GM18508 (cell line): ENCODE data around the gene ARTN.

ENCODE experiments used
- ATAC-seq: cut with Tn5 transposase; IDR thresholded peaks from one replicate; pipeline ENCODE4 v1.9.1; 2021; ENCODE audit warnings: moderate number of reproducible peaks; ENCODE audit not compliant: insufficient read depth, unreplicated experiment

Gene ARTN, protein sequence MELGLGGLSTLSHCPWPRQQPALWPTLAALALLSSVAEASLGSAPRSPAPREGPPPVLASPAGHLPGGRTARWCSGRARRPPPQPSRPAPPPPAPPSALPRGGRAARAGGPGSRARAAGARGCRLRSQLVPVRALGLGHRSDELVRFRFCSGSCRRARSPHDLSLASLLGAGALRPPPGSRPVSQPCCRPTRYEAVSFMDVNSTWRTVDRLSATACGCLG

DNA sequence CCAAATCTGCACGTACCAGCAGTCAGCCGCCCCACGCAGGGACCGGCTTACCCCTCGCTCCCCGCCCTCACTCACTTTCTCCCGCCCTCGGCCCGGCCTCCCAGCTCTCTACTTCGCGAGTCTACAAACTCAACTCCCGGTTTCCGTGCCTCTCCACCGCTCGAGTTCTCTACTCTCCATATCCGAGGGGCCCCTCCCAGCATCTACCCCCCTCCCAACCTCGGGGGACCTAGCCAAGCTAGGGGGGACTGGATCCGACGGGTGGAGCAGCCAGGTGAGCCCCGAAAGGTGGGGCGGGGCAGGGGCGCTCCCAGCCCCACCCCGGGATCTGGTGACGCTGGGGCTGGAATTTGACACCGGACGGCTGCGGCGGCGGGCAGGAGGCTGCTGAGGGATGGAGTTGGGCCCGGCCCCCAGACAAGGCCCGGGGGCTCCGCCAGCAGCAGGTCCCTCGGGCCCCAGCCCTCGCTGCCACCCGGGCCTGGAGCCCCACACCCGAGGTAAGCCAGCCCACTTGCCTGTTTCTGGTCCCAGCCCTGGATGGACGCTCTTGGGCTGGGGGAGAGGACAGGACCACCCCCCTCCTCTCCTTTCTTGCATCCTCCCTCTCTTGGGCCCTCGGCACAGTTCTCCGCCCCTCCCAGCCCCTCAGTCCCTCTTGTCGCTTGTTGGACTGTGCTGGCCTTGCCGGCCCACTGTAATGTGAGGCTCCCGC, at the start of gene ARTN:
Gene ARTN, plus strand, starts transcription at position 416 of the 715 bp plus-strand sequence. CDS start 1,856 bp downstream, outside the sequence.
- ATAC-seq, result no peak

DNA sequence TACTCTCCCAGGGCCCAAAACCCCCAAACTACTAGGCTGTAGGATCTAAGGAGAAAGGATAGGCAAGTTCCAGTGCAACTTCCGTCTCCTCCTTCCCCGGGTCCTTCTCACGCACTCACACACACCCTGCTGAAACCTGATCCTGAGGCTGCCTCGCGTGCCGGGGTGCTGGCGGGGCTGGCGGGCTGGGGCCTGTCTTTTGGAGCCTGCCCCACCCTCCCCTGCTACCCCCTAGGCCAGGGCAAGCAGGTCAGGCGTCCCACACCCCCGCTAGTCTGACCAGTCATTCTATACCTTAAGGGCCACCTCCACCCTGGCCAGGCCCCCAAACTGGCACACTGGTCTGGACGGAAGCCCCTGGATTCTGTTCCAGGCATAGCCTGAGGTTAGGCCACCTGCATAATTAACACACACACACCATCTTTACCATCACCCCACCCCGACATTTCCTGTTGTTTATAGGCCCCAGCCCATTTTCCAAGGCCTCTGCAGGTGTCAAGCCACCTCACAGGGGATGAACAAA, 48.3 kb upstream of the ARTN start:
- no peak for ATAC-seq

DNA sequence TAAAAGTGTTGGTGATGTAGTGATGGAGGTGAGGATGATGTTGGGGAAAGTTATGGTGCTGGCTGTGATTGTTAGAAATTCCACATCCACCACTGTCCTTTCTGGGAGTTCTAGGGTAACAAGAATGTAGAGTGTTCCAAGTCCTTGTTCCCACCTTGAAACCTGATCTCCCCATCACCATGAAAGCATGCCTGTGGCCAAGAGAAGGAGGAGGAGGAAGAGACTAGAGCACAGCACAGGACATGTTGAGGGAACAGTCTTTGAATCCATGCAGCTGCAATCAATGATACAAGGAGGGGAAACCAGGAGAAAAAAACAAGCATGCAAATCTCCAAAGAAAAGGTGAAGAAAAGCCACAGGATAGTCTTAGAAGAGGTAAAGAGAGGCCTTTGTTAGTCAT, 45.9 kb upstream of the ARTN start:
- no peak for ATAC-seq

DNA sequence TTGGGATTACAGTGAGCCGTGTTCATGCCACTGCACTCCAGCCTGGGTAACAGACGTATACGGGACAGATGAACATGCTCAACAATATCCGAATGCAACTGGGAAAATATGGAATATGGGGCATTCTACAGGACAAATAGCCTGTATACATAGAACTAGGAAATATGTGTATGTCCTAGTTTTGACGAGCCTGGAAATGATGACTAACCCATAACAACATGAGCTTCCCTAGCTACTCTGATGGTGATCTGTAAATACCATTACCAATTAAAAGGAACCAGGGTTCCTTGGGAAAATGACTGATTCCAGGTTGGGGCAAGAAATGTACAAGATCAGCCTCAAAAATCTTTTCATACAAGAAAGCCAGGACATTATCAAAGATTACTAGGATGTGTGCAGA, 42.8 kb upstream of the ARTN start:
- ATAC-seq, result no peak

DNA sequence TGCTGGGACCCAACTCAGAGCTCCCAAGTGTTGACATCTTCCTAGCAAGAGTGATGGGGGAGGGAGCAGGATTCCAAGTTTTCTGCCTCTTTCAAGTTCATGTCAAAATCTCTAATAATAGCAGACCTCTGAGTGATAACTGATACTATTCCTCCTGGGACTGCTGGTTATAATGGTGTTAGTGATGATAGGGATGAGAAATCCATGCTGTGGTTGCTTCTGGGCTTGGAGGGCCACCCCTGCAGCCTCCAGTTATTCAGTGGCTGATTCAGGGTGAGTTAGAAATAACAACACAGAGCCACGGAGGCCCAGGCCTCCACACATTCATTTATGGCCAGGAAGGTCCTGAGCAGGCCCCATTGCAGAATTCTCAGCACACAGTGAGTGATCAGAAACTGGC, 40.6 kb upstream of the ARTN start:
- no peak for ATAC-seq

DNA sequence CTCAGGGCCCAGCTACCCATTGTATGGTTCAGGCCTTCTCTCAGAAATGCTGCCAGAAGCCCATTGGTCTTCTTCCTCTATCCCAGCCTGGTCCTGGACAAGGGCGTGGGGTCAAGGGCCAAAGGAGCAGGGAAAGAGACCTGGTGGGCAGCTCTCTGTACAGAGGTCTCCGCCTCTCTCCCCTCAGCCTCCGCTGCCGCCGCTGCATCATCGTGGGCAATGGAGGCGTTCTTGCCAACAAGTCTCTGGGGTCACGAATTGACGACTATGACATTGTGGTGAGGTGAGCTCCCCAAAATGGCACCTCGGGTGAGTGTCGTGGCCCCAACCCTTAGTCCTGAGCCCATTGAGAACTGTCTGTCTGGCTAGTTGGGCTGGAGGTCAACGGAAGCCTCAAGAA, 34.6 kb upstream of the ARTN start:
- no peak for ATAC-seq

DNA sequence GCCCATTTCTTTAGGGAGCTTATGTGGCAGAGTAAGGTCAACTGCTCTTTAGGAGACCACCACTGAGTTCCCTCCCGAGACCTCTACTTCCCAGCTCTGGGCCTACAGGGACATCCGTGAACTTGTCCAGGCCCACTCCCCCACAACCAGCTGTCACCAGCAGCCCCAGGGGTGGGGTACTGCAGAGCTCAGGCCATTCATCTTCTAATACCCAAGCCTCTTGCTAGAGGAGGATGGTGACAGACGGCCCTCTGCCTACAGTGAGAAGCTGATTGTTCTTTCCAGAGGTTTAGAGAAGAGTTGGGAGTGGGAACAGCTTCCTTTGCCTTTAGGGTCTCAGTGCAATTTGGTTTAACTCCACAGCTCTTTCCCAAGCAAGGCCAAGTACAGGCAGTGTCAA, 33.2 kb upstream of the ARTN start:
- no peak for ATAC-seq

DNA sequence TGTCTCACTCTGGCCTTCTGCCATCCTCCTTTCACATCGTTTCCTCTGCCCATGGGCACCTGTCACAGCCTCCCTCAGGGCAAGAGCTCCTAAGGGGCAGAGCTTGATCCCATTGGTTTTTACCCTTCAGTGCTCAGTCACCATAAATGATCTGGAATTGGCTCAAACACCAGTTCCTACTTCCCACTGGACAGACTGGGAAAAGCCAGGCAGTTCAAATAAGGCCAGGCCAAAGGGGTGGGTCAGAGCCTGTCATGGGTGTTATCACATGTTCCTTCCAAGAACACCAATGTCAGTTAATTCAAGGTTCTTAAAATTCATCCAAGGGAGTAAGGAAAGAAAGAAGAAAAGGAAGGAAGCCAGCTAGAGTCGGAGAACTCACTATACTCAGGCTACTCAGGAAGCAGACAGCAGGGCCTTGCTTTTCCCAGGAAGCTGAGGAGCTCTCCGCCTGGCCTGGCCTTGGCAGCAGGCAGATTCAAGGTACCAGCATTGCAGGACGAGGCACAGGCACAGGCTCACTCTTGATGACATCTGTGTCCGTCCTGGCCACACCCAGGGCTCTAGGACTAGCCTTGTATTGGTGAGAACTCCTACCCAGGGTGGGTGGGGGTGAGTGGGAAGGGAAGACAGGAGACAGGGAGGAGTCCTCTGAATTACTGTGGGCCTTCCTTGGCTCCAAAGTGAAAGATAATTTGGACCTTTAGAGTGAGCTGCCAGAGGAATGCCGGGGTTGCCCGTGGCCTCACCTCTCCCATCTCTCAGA, 32.2 kb upstream of the ARTN start:
- no peak for ATAC-seq

DNA sequence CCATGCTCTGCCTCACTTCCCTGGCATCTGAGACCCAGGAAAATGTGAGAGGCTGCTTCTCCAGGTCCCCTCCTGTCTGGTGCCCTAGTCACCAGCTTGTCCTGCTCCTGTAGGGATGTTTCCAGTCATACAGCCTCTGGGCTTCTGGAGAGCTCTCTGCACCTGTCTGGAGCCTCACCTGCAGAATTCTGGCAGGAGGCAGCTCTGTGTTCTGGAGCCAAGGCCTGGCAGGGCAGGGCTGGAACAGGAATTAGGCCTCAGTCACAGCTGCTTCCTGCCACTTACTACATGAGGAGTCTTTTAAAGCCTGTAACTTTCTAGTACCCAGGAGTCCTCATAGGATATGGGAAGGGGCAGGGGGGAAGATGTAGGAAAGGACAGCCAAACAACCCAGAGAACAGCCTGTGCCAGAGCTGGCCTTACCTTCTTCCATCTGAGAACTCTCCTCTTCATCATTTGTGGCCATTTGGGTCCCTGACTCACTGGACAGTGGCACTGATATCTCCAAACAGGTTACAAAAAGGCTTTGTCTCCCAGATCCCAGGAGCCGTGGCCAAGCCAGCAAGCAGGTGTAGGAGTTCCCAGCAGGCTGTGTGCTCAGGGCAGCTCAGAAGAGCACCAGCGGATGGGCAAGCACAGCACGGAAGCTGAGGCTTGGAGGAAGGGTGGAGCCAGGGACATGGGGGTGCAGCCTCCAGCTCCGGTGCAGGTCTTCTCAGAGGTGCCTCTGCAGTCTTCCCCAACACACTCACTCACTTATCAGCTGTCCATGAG, 31.4 kb upstream of the ARTN start:
- ATAC-seq, result no peak

DNA sequence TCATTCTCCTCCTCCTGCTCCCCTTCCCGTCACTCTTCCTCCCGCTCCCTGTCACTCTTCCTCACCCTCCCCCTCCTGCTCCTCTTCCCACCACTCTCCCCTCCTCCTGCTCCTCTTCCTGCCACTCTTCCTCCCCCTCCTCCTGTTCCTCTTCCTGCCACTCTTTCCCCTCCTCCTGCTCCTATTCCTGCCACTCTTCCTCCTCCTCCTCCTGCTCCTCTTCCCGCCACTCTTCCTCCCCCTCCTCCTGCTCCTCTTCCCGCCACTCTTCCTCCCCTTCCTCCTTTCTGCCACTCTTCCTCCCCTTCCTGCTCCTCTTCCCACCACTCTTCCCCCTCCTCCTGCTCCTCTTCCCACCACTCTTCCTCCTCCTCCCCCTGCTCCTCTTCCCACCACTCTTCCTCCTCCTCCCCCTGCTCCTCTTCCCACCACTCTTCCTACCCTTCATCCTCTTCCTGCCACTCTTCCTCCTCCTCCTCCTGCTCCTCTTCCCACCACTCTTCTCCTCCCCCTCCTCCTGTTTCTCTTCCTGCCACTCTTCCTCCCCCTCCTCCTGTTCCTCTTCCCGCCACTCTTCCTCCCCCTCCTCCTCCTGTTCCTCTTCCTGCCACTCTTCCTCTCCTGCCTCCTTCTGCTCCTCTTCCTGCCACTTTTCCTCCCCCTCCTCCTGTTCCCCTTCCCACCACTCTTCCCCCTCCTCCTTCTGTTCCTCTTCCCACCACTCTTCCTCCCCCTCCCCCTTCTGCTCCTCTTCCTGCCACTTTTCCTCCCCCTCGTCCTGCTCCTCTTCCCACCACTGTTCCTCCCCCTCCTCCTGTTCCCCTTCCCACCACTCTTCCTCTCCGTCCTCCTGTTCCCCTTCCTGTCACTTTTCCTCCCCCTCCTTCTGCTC, 28.7 kb upstream of the ARTN start:
- ATAC-seq, result no peak

DNA sequence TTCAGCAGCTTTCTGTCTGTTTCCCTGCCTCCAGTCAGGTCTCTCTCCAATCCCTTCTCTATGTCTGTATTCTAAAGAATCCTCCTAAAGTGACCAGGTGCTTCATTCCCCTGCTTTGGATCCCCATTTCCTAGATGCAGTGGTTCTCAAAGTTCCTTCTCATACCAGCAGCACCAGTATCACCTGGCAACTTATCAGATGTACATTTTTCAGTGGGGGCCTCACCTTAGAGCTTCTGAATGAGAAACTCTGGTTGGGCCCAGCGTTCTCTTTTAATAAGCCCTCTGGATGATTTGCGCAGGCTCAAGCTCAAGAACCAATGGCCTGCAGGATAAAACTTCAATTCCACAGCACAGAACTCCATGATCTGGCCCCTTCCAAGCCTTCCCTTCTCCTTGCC, 25.4 kb upstream of the ARTN start:
- no peak for ATAC-seq

DNA sequence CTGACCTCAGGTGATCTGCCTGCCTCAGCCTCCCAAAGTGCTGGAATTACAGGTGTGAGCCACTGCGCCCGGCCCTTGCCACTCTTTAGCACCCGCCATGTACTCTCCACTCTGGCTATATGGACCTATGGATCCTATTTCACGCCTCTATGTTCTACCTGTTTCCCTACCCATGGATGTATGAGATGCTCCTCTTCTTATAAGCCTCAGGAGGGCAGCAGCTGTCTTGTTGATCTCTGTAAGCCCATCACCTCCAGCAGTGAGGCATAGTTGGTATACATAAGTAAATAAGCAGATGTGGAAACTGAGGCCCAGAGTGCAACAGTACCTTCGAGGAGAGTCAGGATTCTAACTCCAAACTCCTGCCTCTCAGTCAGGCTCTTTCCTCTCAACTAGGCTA, 24.7 kb upstream of the ARTN start:
- no peak for ATAC-seq

DNA sequence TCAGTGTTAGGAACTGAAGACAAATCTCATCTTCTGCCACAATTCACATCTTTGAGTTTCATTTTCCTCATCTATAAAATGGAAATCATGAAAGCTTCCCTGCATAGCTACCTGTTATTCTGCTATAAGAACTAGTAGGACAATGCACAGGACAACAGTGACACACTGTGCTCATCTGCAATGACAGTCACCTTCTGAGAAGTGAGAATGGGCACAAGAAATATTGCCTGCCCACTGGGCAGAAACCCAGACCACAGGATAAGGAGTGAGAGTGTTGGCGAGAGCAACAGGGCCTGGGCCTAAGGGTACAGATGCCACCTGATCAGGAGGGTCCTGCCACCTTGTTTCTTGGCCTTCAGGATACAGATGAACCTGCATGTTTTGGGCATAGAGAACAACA, 23.3 kb upstream of the ARTN start:
- no peak for ATAC-seq

DNA sequence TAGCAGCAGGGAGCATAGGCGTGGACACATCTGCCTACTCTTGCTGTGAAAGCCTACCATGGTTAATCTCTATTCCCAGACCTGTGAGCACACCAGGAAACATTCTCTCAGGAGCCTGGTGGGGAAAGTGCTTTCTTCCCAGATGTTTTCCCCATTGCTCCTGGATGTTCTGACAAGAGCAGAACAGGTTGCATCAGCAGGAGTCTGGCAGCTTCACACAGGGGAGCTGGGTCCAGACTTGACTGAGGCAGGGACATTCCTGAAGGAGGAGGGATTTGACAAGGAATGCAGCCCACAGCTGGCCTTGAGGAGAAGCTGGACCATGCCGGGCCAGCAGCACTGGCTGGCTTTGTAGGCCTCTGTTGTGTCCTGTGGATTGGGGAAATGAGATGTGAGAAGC, 21.0 kb upstream of the ARTN start:
- ATAC-seq, result no peak

DNA sequence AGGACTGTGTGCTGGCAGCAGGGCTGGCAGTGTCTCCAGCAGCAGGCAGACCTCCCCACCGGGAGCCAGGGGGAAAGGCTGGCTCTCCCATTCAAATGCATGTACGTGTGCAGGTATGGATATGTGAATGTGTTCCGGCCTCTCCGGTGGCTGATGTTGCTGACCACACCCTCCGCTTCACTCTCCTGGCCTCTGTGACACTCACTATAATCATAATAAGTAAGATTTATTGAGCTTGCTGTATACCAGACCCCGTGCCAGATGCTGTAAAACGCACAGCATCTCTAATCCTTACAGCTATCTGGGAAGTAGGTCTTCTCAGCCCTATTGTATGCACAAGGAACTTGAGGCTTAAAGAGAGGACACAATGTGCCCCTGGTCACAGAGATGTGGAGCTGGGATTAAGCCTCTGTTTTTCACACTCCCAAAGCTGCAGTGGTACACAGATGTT, 20.5 kb upstream of the ARTN start:
- ATAC-seq, result no peak

DNA sequence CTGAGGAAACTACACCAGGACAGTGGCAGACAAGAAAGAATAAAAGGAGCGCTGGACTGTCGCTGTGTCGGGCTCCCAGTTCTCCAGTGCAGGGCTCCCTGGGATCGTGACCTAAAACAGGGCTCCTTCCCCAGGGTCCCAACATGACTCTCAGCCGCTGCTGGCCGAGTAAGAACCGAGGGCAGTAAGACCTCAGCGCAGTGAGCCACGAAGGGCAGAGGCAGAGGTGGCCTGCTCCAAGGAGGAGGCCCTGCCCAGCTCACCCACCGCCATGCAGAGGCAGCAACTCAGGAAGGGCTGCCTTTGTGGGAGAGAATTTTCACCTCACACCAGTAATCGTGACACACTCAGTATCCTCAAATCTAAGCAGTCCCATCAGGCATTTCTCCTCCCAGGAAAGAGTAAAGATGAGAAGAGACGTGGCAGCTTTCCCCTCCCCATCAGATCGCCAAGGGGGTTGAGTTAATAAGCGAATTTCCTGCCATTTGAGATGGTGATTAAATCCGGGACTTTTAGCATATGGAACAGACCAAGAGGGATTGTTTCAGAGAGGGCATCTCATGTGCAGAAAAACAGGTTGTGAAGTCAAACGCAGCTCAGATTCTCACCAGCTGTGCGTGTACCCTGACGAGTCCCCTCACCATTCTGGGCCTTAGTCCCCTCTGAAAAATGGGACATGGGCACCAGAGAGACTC, 19.8 kb upstream of the ARTN start:
- no peak for ATAC-seq

DNA sequence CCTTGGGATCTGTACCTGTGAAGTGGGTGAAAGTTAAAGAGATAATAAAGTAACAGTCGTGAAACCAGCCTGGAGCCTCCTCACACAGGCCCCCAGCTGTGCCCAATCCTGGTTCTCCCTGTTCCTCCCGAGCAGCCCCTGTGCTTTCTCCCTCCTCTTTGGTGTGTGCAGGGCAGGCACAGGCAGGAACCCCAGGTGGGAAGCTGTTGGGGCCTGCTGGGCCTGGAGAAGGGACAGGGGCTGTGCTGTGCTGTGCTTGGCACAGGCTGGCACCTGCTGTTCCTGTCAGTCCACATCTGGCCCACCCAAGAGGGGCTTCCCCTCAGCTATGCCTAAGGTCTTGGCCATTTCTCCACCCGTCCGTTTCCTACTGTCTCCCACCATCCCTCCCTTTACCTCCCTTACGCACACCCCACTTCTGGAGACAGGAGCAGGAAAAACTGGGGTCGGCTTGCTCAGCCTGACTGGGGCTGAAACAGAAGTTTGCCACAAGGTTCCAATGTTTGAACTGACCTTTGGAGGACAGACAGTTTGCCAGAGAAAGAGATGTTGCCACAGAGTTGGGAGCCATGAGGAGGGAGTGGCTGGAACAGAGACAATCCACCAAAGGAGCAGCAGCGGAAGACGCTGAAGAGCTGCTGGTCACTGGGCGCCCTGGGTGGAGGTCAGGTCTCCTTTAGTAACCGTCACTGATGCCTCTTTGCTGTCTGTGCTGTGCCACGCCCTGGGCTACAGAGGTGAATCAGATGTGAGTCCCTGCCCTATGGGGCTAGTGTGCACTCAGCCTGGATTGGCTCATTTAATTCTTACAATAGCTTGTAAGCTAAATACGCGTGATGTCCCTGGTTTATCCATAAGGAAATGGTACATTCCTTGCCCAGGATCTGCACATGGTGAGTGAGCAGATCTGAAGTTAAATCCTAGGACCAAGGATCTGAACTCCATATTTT, 18.8 kb upstream of the ARTN start:
- no peak for ATAC-seq

DNA sequence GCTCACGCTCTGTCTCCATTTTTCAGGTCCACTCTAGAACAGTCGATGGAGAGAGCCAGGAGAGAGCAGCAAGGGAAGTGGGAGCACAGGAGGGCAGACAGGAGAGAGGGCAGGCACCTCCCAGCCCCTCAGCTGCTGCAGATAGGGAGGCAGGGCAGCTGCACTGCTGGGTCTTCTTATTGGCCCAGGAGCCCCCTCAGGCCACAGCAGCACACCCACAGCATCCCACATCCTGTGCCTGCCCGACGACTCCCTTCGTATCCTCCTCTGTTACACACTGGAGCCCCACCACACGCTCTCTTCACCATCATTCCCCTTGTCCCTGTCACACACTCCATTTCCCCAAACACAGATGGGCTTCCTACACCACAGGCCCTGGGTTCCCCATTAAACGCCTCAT, 13.7 kb upstream of the ARTN start:
- no peak for ATAC-seq
